Gastrocnemius medialis (tissue), 4 donors: Measurements from ENCODE around the gene EQTN.

Experiments used
- POLR2A ChIP-seq, 2 donors: fragments of 450-650 bp; IDR thresholded peaks; one replicate each; pipeline ENCODE4 v1.6.1; 2017; ENCODE audit warnings: antibody characterized with exemption in 2 of 2, mild to moderate bottlenecking in 2 of 2, moderate library complexity in 2 of 2
- TF ChIP-seq, protein P1 (sequence below), 5 experiments: fragments of 450-650 bp in 3 of 5; fragments of 200-600 bp in 2 of 5; sonication (generic) in 2 of 5; IDR thresholded peaks in 4 of 5; conservative IDR thresholded peaks in 1 of 5; 1 replicate in 4 of 5; 2 replicates in 1 of 5; pipeline ENCODE4 v1.5.1; 2016 to 2019; ENCODE audit warnings: antibody characterized with exemption in 5 of 5, mild to moderate bottlenecking in 3 of 5, moderate library complexity in 3 of 5

DNA sequence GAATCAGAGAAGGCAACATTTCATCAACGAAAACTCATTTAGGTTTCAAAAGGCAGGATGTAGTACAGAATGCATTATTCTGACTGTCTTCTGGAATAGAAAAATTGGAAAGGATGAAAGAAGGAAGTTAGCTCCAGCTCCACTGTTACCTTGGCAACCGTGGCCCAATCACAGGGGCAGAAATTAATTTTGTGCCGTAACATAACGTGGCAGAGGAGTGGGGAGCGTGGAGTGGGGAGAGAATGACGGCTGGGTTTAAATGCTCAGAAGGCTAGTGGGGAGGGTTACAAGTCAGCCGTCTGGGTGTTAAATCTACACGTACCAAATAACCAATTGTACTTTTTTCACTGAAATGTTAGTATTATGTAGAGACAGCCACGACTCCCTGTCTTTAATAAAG, 32.3 kb upstream of the EQTN start:
- TF ChIP-seq, protein P1, sequence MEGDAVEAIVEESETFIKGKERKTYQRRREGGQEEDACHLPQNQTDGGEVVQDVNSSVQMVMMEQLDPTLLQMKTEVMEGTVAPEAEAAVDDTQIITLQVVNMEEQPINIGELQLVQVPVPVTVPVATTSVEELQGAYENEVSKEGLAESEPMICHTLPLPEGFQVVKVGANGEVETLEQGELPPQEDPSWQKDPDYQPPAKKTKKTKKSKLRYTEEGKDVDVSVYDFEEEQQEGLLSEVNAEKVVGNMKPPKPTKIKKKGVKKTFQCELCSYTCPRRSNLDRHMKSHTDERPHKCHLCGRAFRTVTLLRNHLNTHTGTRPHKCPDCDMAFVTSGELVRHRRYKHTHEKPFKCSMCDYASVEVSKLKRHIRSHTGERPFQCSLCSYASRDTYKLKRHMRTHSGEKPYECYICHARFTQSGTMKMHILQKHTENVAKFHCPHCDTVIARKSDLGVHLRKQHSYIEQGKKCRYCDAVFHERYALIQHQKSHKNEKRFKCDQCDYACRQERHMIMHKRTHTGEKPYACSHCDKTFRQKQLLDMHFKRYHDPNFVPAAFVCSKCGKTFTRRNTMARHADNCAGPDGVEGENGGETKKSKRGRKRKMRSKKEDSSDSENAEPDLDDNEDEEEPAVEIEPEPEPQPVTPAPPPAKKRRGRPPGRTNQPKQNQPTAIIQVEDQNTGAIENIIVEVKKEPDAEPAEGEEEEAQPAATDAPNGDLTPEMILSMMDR (IDR thresholded peaks at IDR 0.05 in 4 of 5, conservative IDR thresholded peaks at IDR 0.05 in 1 of 5) = no peak
- TF ChIP-seq POLR2A (IDR thresholded peaks at IDR 0.05) = no peak
